ENCODE results near the gene LDAH.

The LDAH gene

DNA sequence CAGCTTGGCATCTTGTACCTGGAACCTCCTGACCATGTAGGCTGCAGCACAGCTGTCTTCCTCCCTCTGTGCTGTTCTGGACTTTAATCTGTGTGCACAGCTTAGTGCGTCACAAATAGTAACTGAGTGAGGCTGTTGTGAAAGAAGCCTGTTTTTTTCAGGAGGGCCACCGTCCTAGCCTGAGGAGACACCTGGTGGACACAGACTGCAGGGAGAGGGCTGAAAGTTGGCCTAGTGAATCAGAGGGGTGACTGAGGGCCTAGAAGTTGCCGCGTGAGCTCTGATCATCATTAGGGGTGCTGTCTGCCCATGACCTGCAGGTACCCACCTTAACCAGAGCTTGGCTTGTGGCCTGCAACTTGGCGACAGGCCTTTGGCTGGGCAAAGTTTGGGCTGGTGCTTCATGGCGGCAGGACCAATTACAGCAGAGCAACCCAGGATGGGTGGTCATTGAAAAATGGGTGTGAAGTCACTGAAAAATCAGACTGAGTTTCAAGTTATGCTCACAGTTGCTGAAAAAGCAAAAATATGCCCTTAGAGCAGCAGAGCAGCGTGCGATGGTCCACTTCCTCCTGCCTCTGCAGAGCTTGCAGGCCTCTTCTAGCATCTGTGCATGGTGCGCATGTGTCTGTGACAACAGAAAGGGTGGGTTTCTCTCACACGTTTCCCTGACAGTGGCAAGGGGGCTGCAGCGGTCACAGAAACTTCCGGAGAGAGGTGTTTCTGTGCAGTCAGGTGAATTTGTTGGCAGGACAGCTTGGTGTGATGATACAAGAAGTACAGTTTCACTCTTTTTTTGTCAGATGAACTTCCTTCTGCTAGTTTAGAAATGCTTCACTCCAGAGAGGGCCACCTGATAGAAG, 146.3 kb downstream of the LDAH start:
- no peak for TF ChIP-seq CTCF (IDR thresholded peaks at IDR 0.05; ENCODE audit: control insufficient read depth, extremely low read depth, insufficient read depth)
- DNase-seq (ENCODE audit: low read depth), result no peak
- H3K4me3 ChIP-seq (ENCODE audit: low read depth, low read length), result no peak overlapping the region

DNA sequence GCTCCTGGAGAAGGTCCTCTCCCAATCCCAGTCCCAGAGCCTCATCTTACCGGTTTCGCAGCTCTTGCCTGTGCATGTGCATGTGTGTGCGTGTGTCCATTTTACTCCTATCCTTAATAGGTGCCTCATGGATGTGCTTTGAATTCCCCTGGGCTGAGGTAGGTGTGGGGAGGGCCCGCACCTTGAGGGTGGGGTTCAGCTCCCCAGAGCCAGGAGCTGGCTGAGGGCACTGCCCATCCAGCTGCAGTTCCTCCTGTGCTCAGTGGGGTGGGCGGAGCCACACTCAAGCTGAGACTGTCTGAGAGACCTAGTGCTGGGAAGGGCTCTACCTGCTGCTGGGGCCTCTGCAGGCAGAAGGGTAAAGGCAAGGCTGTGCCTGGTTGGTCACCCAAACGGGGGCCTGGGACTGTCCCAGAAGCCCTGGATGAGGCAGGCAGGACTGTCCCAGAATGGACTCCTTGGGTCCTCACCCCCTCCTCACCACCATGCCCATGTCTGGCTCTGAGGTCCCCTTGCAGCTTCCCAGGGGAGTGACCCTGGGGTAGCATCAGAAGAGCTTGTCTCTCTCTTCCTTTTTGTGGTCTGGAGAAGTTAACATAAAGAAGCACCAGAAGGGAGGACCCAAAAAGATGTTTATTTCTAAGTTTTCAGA, 147.1 kb downstream of the LDAH start:
- DNase-seq (ENCODE audit: low read depth), result no peak
- H3K4me3 ChIP-seq (ENCODE audit: low read depth, low read length), result no peak overlapping the region
- no peak for TF ChIP-seq CTCF (IDR thresholded peaks at IDR 0.05; ENCODE audit: control insufficient read depth, extremely low read depth, insufficient read depth)

DNA sequence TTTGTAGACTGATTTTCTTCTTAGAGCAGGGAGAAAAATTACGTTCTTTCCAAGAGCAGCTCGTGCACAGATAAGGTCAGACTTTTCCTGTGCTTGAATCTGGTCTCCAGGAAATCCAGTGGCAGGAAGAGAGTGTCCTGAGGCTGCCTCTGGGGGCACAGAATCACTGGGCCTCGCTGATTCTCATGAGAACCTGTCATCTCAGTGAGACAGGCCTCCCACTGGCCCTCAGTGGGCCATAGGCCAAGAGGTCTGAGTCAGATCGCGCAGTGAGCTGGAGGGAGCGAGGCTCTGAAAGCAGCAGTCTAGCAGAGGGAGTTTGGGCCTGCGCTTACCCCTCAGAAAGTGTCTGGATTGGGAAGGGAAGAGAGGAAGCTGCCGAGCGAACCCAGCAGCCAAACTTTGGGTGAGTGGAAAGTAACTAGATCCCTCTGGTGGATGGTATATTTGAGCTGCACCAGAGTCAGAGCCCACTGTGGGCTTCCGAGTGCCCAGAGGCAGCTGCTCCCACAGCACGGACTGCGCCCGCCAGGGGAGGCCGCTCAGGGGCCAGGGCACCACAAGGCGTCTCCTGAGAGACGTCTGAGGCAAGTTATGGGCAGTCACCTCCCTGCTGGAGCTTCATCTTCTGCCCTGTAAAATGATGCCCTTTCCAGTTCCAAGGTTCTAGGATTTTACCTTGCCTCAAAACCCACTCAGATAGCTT, 147.8 kb downstream of the LDAH start:
- no peak overlapping the region for H3K4me3 ChIP-seq (ENCODE audit: low read depth, low read length)
- no peak for TF ChIP-seq CTCF (IDR thresholded peaks at IDR 0.05; ENCODE audit: control insufficient read depth, extremely low read depth, insufficient read depth)
- no peak for DNase-seq (ENCODE audit: low read depth)

DNA sequence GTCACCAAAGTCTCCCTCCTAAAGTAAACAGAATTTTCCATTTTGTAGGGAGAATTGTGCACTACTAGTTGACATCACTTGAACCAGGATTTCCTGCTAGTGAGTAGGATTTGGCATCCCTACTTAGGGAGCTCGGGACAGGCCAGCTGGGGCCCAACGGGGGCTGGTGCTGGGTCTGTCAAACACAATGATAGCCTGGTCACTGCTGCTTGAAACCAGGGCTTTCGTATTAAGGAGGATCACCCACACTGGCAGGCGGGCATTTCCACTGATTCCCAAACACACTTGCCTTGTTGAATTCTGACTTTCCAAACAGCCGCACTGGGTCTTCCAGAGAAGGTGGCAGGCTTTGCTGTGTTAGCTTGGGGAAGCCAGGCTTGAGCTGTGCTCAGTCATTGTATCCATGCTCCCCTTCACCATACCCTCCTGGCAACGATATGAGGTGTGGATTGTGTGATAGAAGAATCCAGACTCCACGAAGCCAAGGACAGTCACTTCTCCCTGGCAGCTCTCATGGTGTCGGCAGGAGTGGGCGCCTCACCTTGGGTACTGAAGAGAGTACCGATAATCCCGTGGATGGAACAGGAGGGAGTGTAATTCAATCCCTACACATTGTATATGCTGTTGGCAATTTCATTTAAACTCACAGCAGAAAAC, 148.5 kb downstream of the LDAH start:
- no peak for TF ChIP-seq CTCF (IDR thresholded peaks at IDR 0.05; ENCODE audit: control insufficient read depth, extremely low read depth, insufficient read depth)
- H3K4me3 ChIP-seq (ENCODE audit: low read depth, low read length), result no peak overlapping the region
- no peak for DNase-seq (ENCODE audit: low read depth)

- DNase-seq (ENCODE audit: low read depth), result no peak
- no peak overlapping the region for H3K4me3 ChIP-seq (ENCODE audit: low read depth, low read length)
- TF ChIP-seq CTCF (IDR thresholded peaks at IDR 0.05; ENCODE audit: control insufficient read depth, extremely low read depth, insufficient read depth), result no peak
These were observed 149.1 kb downstream of the LDAH start for GRCh38 chr2:20673686-20674308.

DNA sequence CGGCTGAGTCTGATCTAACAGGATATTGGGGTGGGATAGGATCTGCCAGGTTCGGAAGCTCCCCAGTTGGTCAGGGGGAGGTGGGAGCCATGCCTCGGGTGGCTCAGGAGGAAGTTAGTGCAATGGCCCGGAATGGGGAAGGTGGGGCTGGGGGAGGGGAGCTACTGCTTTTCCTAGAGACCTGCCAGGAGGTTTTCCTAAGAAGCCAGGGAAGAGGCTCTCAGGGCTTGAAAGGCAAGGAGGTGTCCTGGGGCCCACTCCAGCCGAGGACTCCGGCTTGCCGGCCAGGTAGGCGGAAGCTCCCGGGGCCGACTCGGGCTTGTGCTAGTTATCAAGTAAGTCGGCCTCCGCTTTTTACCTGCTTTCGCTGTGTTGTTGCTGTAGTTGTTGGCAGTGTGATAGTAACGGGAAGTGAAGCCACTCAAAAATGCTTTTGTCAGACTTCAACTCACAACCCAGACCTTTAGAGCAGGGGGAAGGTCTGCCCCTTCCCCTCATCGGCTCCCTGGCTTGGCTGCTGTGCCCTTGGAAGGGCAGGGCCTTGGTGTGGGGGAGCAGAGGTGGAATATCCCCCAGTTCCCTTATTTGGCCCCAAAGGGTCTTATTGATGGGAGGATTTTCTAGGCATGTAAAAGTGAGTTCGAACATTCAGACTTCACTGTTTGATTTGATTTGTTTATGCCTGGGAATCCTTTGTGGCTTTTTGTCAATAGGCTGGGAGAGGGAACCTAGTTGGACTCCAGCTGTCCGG, 150.5 kb downstream of the LDAH start:
- no peak for DNase-seq (ENCODE audit: low read depth)
- H3K4me3 ChIP-seq (ENCODE audit: low read depth, low read length), result no peak overlapping the region
- TF ChIP-seq CTCF (IDR thresholded peaks at IDR 0.05; ENCODE audit: control insufficient read depth, extremely low read depth, insufficient read depth), result no peak

Measured in LNCaP clone FGC (cell line).